Measurements from ENCODE around the gene GPRIN1. TPM values are rescaled to one million over a fixed set of nuclear protein-coding genes. Genes with fewer than 3 reads are reported as not detected.

The GPRIN1 gene
- total RNA-seq, 4 donors from 2014 or later: 1.6 to 9.7 (median 3.6) TPM

GRCh38 chr5:176568657-176569056 lies 41.3 kb downstream of the GPRIN1 start:
- intact Hi-C loops (cut with DNase I; ENCODE audit: low total_unique reads) (no loop called here), in situ Hi-C loops (cut with MboI; ENCODE audit: low pct_ligation_motif_present in 1 of 4, low pct_unique_long_range_greater_than_20kb in 1 of 4, low sequenced_read_pairs in 3 of 4) (no loop called here)
- Histone ChIP-seq H3K27me3 (peaks cover 7% of the 10 kb centered on the region), H3K9me3 (no peaks in the 10 kb centered on the region), H3K4me3 (no peak overlapping the region), H3K27ac (no peak overlapping the region), H3K4me1 (no peaks in the 10 kb centered on the region), H3K36me3 (no peaks in the 10 kb centered on the region)
- TF ChIP-seq, protein P1, sequence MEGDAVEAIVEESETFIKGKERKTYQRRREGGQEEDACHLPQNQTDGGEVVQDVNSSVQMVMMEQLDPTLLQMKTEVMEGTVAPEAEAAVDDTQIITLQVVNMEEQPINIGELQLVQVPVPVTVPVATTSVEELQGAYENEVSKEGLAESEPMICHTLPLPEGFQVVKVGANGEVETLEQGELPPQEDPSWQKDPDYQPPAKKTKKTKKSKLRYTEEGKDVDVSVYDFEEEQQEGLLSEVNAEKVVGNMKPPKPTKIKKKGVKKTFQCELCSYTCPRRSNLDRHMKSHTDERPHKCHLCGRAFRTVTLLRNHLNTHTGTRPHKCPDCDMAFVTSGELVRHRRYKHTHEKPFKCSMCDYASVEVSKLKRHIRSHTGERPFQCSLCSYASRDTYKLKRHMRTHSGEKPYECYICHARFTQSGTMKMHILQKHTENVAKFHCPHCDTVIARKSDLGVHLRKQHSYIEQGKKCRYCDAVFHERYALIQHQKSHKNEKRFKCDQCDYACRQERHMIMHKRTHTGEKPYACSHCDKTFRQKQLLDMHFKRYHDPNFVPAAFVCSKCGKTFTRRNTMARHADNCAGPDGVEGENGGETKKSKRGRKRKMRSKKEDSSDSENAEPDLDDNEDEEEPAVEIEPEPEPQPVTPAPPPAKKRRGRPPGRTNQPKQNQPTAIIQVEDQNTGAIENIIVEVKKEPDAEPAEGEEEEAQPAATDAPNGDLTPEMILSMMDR (IDR thresholded peaks at IDR 0.05): no peak
- no peak for TF ChIP-seq POLR2AphosphoS5 (IDR thresholded peaks at IDR 0.05)
- WGBS, 2 donors (ENCODE audit: low coverage in 1 of 2): 80% methylated on average over 18 of the region's 18 CpGs; no CpG with 5 or more reads in 1 of the 2 donors
- DNase-seq: no peak

DNA sequence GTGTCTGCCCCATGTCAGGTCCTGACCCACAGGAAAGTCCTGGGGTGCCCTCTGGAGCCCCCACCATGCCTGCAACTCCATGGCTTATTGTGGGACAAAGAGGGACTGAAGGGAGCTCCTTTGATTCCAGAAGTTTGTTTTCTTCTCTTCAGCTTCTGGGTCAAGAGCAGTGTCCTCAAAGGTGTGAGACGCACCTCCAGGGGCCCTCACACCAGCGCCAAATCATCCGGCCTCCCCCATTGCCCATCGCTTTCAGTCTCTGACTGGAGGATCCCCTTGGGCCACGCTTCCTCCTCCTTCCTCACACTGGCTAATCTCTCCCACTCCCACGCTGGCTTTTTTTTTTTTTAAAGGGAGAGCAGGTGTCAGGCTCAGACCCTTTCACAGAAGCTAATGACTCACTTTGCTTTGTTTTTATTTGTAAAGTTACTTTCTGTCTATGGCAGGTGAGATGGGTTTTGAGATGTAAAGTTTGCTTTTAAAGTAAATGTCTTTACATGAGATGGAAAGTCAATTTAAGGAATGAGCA lies 44.1 kb downstream of the GPRIN1 start:
- Histone ChIP-seq H3K9me3 (no peaks in the 10 kb centered on the region), H3K27ac (no peak overlapping the region), H3K27me3 (peaks cover 7% of the 10 kb centered on the region), H3K4me3 (no peak overlapping the region), H3K36me3 (no peaks in the 10 kb centered on the region), H3K4me1 (no peaks in the 10 kb centered on the region)
- TF ChIP-seq, protein P1 (IDR thresholded peaks at IDR 0.05): no peak
- TF ChIP-seq EP300 (IDR thresholded peaks at IDR 0.05; ENCODE audit: low read depth): no peak
- no peak for TF ChIP-seq POLR2AphosphoS5 (IDR thresholded peaks at IDR 0.05)
- TF ChIP-seq POLR2A (IDR thresholded peaks at IDR 0.05): no peak
- DNase-seq: no peak
- WGBS, 2 donors (ENCODE audit: low coverage in 1 of 2): 76 to 83% methylated on average over 3 to 6 of the region's 6 CpGs
- intact Hi-C loops (cut with DNase I; ENCODE audit: low total_unique reads): no loop called here
- in situ Hi-C loops (cut with MboI; ENCODE audit: low pct_ligation_motif_present in 1 of 4, low pct_unique_long_range_greater_than_20kb in 1 of 4, low sequenced_read_pairs in 3 of 4): no loop called here

- 83 to 90% methylated on average over 8 to 10 of the region's 10 CpGs for WGBS, 2 donors (ENCODE audit: low coverage in 1 of 2)
- no peak for TF ChIP-seq EP300 (IDR thresholded peaks at IDR 0.05; ENCODE audit: low read depth)
- TF ChIP-seq, protein P1 (IDR thresholded peaks at IDR 0.05): no peak
- TF ChIP-seq POLR2A (IDR thresholded peaks at IDR 0.05): no peak
- no peak for TF ChIP-seq POLR2AphosphoS5 (IDR thresholded peaks at IDR 0.05)
Measured at GRCh38 chr5:176564002-176564401, 46.0 kb downstream of the GPRIN1 start.

GRCh38 chr5:176562189-176562588 lies 47.8 kb downstream of the GPRIN1 start:
- in situ Hi-C loops (cut with MboI; ENCODE audit: low pct_ligation_motif_present in 1 of 4, low pct_unique_long_range_greater_than_20kb in 1 of 4, low sequenced_read_pairs in 3 of 4): no loop called here
- no peak for TF ChIP-seq POLR2AphosphoS5 (IDR thresholded peaks at IDR 0.05)
- TF ChIP-seq, protein P1 (IDR thresholded peaks at IDR 0.05): no peak
- no peak for TF ChIP-seq POLR2A (IDR thresholded peaks at IDR 0.05)
- TF ChIP-seq EP300 (IDR thresholded peaks at IDR 0.05; ENCODE audit: low read depth): no peak
- WGBS, 2 donors (ENCODE audit: low coverage in 1 of 2): 49 to 80% methylated on average over 9 to 10 of the region's 10 CpGs
- Histone ChIP-seq H3K36me3 (no peaks in the 10 kb centered on the region), H3K4me3 (no peak overlapping the region), H3K4me1 (no peaks in the 10 kb centered on the region), H3K27me3 (no peaks in the 10 kb centered on the region), H3K27ac (no peak overlapping the region), H3K9me3 (no peaks in the 10 kb centered on the region)
- intact Hi-C loops (cut with DNase I; ENCODE audit: low total_unique reads): no loop called here
- DNase-seq: no peak

More at GRCh38 chr5:176564002-176564401, 46.0 kb downstream of the GPRIN1 start:
- Histone ChIP-seq H3K4me3 (no peak overlapping the region), H3K9me3 (no peaks in the 10 kb centered on the region), H3K27me3 (no peaks in the 10 kb centered on the region), H3K36me3 (no peaks in the 10 kb centered on the region), H3K4me1 (no peaks in the 10 kb centered on the region), H3K27ac (no peak overlapping the region)
- in situ Hi-C loops (cut with MboI; ENCODE audit: low pct_ligation_motif_present in 1 of 4, low pct_unique_long_range_greater_than_20kb in 1 of 4, low sequenced_read_pairs in 3 of 4): no loop called here
- no peak for DNase-seq
- intact Hi-C loops (cut with DNase I; ENCODE audit: low total_unique reads): no loop called here

All from transverse colon (tissue), 4 donors.